ENCODE measurements around the gene PTTG1IP.

GRCh38 chr21:44840771-44841170 is 32.7 kb downstream of the PTTG1IP start:
- TF ChIP-seq, protein P1, sequence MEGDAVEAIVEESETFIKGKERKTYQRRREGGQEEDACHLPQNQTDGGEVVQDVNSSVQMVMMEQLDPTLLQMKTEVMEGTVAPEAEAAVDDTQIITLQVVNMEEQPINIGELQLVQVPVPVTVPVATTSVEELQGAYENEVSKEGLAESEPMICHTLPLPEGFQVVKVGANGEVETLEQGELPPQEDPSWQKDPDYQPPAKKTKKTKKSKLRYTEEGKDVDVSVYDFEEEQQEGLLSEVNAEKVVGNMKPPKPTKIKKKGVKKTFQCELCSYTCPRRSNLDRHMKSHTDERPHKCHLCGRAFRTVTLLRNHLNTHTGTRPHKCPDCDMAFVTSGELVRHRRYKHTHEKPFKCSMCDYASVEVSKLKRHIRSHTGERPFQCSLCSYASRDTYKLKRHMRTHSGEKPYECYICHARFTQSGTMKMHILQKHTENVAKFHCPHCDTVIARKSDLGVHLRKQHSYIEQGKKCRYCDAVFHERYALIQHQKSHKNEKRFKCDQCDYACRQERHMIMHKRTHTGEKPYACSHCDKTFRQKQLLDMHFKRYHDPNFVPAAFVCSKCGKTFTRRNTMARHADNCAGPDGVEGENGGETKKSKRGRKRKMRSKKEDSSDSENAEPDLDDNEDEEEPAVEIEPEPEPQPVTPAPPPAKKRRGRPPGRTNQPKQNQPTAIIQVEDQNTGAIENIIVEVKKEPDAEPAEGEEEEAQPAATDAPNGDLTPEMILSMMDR (IDR thresholded peaks at IDR 0.05) = no peak
- no peak for TF ChIP-seq POLR2A (IDR thresholded peaks at IDR 0.05)

Measured in upper lobe of left lung (tissue), 4 donors.